Suprapubic skin (tissue), 4 donors: Measurements from ENCODE around the gene TRIML1. TPM values are rescaled to one million over a fixed set of nuclear protein-coding genes. Genes with fewer than 3 reads are reported as not detected.

Experiments
- DNase-seq, 2 donors: peaks; one replicate each; pipeline ENCODE4 v3.0.0-alpha.2; 2019; ENCODE audit warnings: low spot score in 2 of 2
- H3K27ac ChIP-seq: fragments of 200-600 bp; sonication (generic); one replicate; pipeline ENCODE4 v1.5.1; 2019
- H3K27me3 ChIP-seq: fragments of 200-600 bp; sonication (generic); one replicate; pipeline ENCODE4 v1.5.1; 2019
- H3K36me3 ChIP-seq: fragments of 200-600 bp; sonication (generic); one replicate; pipeline ENCODE4 v1.5.1; 2019
- H3K4me1 ChIP-seq: fragments of 200-600 bp; sonication (generic); one replicate; pipeline ENCODE4 v1.5.1; 2019
- H3K4me3 ChIP-seq: fragments of 200-600 bp; sonication (generic); one replicate; pipeline ENCODE4 v1.5.1; 2019; ENCODE audit warnings: mild to moderate bottlenecking
- H3K9me3 ChIP-seq: fragments of 200-600 bp; sonication (generic); one replicate; pipeline ENCODE4 v1.5.1; 2019
- CTCF ChIP-seq, 2 donors: fragments of 200-600 bp in 1 of 2; fragments of 450-650 bp in 1 of 2; sonication (generic) in 1 of 2; IDR thresholded peaks; one replicate each; pipeline ENCODE4 v1.5.1; 2016 to 2019; ENCODE audit warnings: antibody characterized with exemption in 2 of 2, mild to moderate bottlenecking in 1 of 2, moderate library complexity in 1 of 2
- EP300 ChIP-seq: sonication (generic); formaldehyde crosslinking; IDR thresholded peaks from one replicate; pipeline ENCODE4 v1.6.1; 2017; ENCODE audit warnings: antibody characterized with exemption
- POLR2A ChIP-seq, 2 donors: fragments of 450-650 bp; IDR thresholded peaks; one replicate each; pipeline ENCODE4 v1.6.1; 2017; ENCODE audit warnings: antibody characterized with exemption in 2 of 2, mild to moderate bottlenecking in 2 of 2, moderate library complexity in 2 of 2
- POLR2AphosphoS5 ChIP-seq, 3 donors: sonication (generic); formaldehyde crosslinking; IDR thresholded peaks; one replicate each; pipeline ENCODE4 v1.6.1; 2017; ENCODE audit warnings: antibody characterized with exemption in 3 of 3
- WGBS: methylation state at CpG from one replicate; pipeline ENCODE4 v1.1.5; 2018; 5-methylcytosine and 5-hydroxymethylcytosine counted together
- total RNA-seq, 4 donors: library from RNA; depleted of rRNA; stranded (reverse); fragments of >200 nt; gene quantifications; one replicate each; pipeline ENCODE4 v1.1.0, GENCODE V29; 2016

Gene TRIML1
- total RNA-seq: not detected

GRCh38 chr4:188139141-188139540 lies at the start of gene TRIML1:
Gene TRIML1 (plus strand): TSS chr4:188139441. CDS start chr4:188139559, 118 bp downstream.
- H3K36me3 ChIP-seq: no peaks in the 10 kb centered on the region
- no peak for TF ChIP-seq POLR2AphosphoS5 (IDR thresholded peaks at IDR 0.05)
- no peak for TF ChIP-seq EP300
- no peak for TF ChIP-seq CTCF (IDR thresholded peaks at IDR 0.05)
- no peak for TF ChIP-seq POLR2A (IDR thresholded peaks at IDR 0.05)
- no peak for DNase-seq
- no peaks in the 10 kb centered on the region for H3K27me3 ChIP-seq
- H3K4me3 ChIP-seq: no peak within 1 kb of the TSS
- H3K27ac ChIP-seq: no peak within 1 kb of the TSS
- 73% methylated on average over 3 of the region's 3 CpGs for WGBS
- H3K4me1 ChIP-seq: no peaks in the 10 kb centered on the region
- H3K9me3 ChIP-seq: no peaks in the 10 kb centered on the region

DNA sequence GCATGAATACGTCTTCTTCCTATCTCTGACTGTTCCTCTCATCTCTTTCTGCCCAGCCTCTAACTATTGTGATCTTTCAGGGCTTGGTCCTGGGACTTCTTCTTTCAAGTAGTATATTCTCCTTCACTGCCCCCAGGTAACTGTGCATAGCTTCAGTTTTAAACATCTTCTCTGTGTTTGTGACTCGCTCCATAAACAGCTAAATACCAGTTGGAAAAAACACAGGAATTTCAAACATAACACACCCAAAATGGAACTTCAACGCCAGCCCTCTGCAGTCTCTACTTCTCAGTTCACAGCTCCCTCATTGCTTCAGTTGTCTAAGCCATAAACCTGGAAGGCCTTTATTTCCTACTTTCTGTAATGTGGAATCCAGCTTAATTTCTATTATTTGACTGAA lies 46.4 kb upstream of the TRIML1 start:
- TF ChIP-seq EP300 (no peak), POLR2A (IDR thresholded peaks at IDR 0.05) (no peak), CTCF (IDR thresholded peaks at IDR 0.05) (no peak), POLR2AphosphoS5 (IDR thresholded peaks at IDR 0.05) (no peak)
- no peaks in the 10 kb centered on the region for H3K27me3 ChIP-seq
- no peaks in the 10 kb centered on the region for H3K9me3 ChIP-seq
- WGBS: 72% methylated on average over 3 of the region's 3 CpGs
- no peak overlapping the region for H3K27ac ChIP-seq
- H3K4me3 ChIP-seq: no peak overlapping the region
- DNase-seq: no peak
- no peaks in the 10 kb centered on the region for H3K4me1 ChIP-seq
- H3K36me3 ChIP-seq: no peaks in the 10 kb centered on the region

DNA sequence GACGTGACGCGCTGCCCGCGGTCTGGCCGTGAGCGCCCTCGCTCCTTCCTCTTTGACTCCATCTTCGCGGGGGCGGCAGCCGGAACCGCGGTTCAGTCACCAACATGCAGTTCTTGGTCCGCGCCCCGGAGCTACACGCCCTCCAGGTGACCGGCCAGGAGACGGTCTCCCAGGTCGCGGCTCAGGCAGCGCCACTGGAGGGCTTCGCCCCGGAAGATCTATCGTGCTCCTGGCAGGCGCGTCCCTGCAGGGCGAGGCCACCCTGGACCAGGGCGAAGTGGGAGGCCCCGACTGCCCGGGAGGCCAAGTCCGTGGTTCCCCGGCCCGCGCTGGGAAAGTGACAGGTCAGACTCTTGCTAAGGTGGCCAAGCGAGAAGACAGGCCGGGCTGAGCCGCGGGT lies 32.8 kb upstream of the TRIML1 start:
- Histone ChIP-seq H3K4me1 (no peaks in the 10 kb centered on the region), H3K36me3 (no peaks in the 10 kb centered on the region), H3K27me3 (no peaks in the 10 kb centered on the region), H3K4me3 (no peak overlapping the region), H3K9me3 (no peaks in the 10 kb centered on the region), H3K27ac (no peak overlapping the region)
- DNase-seq: no peak
- 98% methylated on average over 37 of the region's 40 CpGs for WGBS
- TF ChIP-seq POLR2A (IDR thresholded peaks at IDR 0.05): no peak
- no peak for TF ChIP-seq CTCF (IDR thresholded peaks at IDR 0.05)
- no peak for TF ChIP-seq EP300
- no peak for TF ChIP-seq POLR2AphosphoS5 (IDR thresholded peaks at IDR 0.05)

DNA sequence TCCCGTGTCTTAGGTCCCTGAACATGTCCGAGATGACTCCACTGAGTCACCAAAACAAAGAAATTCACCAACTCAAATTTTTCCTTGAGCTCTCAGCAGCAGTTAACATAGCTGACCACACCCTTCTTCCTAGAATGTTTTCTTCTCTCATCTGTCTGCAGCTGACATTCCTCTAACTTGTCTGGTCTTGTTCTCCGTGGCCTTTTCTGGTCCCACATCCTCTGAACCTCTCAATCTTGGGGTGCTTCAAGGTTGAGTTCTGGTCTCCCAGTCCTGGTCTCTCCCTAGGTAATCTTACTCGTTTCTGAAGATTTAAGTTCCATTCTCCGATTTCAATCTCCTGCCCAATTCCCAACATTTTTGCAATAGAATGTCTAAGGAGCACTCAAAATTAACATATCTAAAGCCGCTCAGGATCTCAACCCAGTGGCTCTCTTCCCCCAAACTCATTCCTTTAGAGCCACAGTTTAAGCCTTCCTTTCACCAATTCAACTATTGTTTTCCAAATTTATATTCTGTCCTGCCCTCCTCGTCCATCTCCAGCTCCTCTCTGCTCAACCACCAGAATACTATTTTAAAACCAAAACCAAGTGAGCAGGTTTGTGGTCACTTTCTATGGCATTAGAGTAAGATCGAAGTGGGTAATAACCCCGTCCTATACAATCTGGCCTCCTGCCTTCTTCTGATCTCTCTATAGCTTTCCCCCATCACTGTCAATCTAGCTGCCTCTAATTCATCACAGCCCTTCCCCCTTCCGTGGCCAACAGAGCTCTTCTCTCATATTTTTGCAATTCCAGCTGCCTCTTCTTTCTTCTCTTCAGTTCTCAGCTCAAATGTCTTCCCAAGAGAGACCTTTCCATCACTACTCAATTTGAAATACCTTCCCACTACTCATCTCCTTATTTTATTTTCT lies 31.1 kb upstream of the TRIML1 start:
- H3K36me3 ChIP-seq: no peaks in the 10 kb centered on the region
- H3K9me3 ChIP-seq: no peaks in the 10 kb centered on the region
- no peaks in the 10 kb centered on the region for H3K4me1 ChIP-seq
- no peaks in the 10 kb centered on the region for H3K27me3 ChIP-seq
- DNase-seq: no peak
- H3K27ac ChIP-seq: no peak overlapping the region
- TF ChIP-seq POLR2AphosphoS5 (IDR thresholded peaks at IDR 0.05): no peak
- TF ChIP-seq CTCF (IDR thresholded peaks at IDR 0.05): no peak
- TF ChIP-seq POLR2A (IDR thresholded peaks at IDR 0.05): no peak
- no peak for TF ChIP-seq EP300
- H3K4me3 ChIP-seq: no peak overlapping the region
- WGBS: 54% methylated on average over 10 of the region's 10 CpGs

DNA sequence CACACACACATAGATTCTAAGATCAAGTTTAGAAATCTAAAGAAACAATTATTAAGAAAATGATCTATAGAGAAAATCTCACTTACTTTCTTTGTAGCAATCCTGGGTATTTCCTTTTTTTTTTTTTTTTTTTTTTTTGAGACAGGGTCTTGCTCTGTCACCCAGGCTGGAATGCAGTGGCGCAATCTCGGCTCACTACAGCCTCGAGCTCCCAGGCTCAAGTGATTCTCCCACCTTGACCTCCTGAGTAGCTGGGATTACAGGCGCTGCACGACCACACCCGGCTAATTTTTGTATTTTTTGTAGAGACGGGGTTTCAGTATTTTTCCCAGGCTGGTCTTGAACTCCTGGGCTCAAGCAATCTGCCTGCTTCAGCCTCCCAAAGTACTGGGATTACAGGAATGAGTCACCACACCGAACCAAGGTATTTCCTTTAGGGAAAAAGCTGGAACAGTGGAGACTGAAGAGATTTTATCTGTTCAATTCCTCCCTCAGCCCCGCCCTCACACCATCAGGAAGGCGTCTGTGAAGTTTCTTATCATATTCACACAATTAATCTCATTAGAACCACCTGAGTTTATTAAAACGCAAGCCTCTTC lies 30.0 kb upstream of the TRIML1 start, which contains the start of gene TRIML2:
TSS of gene TRIML2 (minus strand) at position 447 of the 599 bp plus-strand sequence. CDS start 4,235 bp downstream, outside the sequence.
- H3K9me3 ChIP-seq: no peaks in the 10 kb centered on the region
- WGBS: 46% methylated on average over 11 of the region's 11 CpGs
- TF ChIP-seq POLR2A (IDR thresholded peaks at IDR 0.05): no peak
- TF ChIP-seq EP300: no peak
- no peak for TF ChIP-seq POLR2AphosphoS5 (IDR thresholded peaks at IDR 0.05)
- TF ChIP-seq CTCF (IDR thresholded peaks at IDR 0.05): no peak
- H3K4me1 ChIP-seq: no peaks in the 10 kb centered on the region
- no peak within 1 kb of the TSS for H3K4me3 ChIP-seq
- no peak for DNase-seq
- no peak within 1 kb of the TSS for H3K27ac ChIP-seq
- H3K27me3 ChIP-seq: no peaks in the 10 kb centered on the region
- H3K36me3 ChIP-seq: no peaks in the 10 kb centered on the region
